ENCODE measurements around the gene GAN. TPM values are rescaled to one million over a fixed set of nuclear protein-coding genes. Genes with fewer than 3 reads are reported as not detected.

GAN gene
- total and polyA plus RNA-seq, 9 of the 15 experiments (the other 6 are each of a cell fraction or from before 2014, with no cell fraction given): 0.83 to 15.1 (median 5.2) TPM

- peaks cover 5% of the 10 kb centered on the region; the same call in 1 of the 3 replicates for H3K36me3 ChIP-seq (ENCODE audit: control insufficient read depth, insufficient read depth, low read length)
- H3K27ac ChIP-seq (ENCODE audit: extremely low read depth, low read depth, low read length): no peak overlapping the region
- no peaks in the 10 kb centered on the region for H3K27me3 ChIP-seq (ENCODE audit: control insufficient read depth in 2 of 2, insufficient read depth in 2 of 2, low read length in 2 of 2)
- DNase-seq (ENCODE audit: extremely low read depth in 1 of 4, low spot score in 3 of 4) (no peak), FAIRE-seq (no peak), ATAC-seq (no peak)
- in situ Hi-C loops (cut with MboI): no loop called here
- no peak overlapping the region for H3K4me3 ChIP-seq
- H3K79me2 ChIP-seq (ENCODE audit: control insufficient read depth, insufficient read depth, low read length): no peaks in the 10 kb centered on the region
- no peaks in the 10 kb centered on the region for H3K9me3 ChIP-seq (replicated peaks; ENCODE audit: control insufficient read depth, insufficient read depth, low read depth, low read length)
- H3K4me2 ChIP-seq (ENCODE audit: insufficient read depth, low read length): no peak overlapping the region
- peaks cover 0 to 3% of the 10 kb centered on the region in 2 experiments; a peak in 1 of 5 replicates for H3K4me1 ChIP-seq (replicated peaks in 1 of 2; ENCODE audit: control insufficient read depth in 2 of 2, insufficient read depth in 2 of 2, low read length in 2 of 2)
- ChIA-PET CTCF (ENCODE audit: low intra/inter-chr PET ratio) (no interaction called here), POLR2A (interaction anchor here (1.7 kb wide), 1 partner anchor 11 kb away, joined by 7 read pairs; no protein-coding TSS in a partner anchor)
- H3K9ac ChIP-seq (ENCODE audit: insufficient read depth in 1 of 2, low read depth in 2 of 2, low read length in 2 of 2): no peak overlapping the region
- no peak overlapping the region for H2AFZ ChIP-seq (ENCODE audit: low read depth, low read length)
- BruUV-seq (replicated peaks): no TSS peak
- no peak for TF ChIP-seq ZNF395 (CRISPR knock-in tag; IDR thresholded peaks at IDR 0.05)
- no peak for TF ChIP-seq ZNF23 (CRISPR knock-in tag; IDR thresholded peaks at IDR 0.05)
- TF ChIP-seq NCOA6 (IDR thresholded peaks at IDR 0.05): no peak
- TF ChIP-seq ZNF695 (CRISPR knock-in tag; IDR thresholded peaks at IDR 0.05): no peak
- no peak for TF ChIP-seq MEF2D (tag; conservative IDR thresholded peaks at IDR 0.05; ENCODE audit: low read depth)
- no peak for TF ChIP-seq POU5F1 (IDR thresholded peaks at IDR 0.05; ENCODE audit: borderline replicate concordance, low read depth, low read length, partially characterized antibody)
- no peak for TF ChIP-seq MTA1 (IDR thresholded peaks at IDR 0.05; ENCODE audit: borderline replicate concordance)
- no peak for TF ChIP-seq MTA2 (IDR thresholded peaks at IDR 0.05; ENCODE audit: low read depth)
- no peak for TF ChIP-seq CGGBP1 (CRISPR knock-in tag; IDR thresholded peaks at IDR 0.05)
- no peak for TF ChIP-seq ZNF175 (CRISPR knock-in tag; IDR thresholded peaks at IDR 0.05; ENCODE audit: low read depth)
- TF ChIP-seq THAP12 (CRISPR knock-in tag; IDR thresholded peaks at IDR 0.05): no peak
- no peak for TF ChIP-seq HDAC6 (IDR thresholded peaks at IDR 0.05; ENCODE audit: low read depth, low read length)
- TF ChIP-seq BACH1 (tag; IDR thresholded peaks at IDR 0.05): no peak
- intact Hi-C loops (cut with micrococcal nuclease): no loop called here
- H3K9me1 ChIP-seq (ENCODE audit: control insufficient read depth, insufficient read depth, low read length): no peaks in the 10 kb centered on the region
- H4K20me1 ChIP-seq (replicated peaks; ENCODE audit: control insufficient read depth, insufficient read depth, low read length): no peaks in the 10 kb centered on the region
These were observed 69.2 kb downstream of the GAN start for GRCh38 chr16:81384006-81384405.
